ENCODE measurements around the gene SH3TC1.

SH3TC1 gene

DNA sequence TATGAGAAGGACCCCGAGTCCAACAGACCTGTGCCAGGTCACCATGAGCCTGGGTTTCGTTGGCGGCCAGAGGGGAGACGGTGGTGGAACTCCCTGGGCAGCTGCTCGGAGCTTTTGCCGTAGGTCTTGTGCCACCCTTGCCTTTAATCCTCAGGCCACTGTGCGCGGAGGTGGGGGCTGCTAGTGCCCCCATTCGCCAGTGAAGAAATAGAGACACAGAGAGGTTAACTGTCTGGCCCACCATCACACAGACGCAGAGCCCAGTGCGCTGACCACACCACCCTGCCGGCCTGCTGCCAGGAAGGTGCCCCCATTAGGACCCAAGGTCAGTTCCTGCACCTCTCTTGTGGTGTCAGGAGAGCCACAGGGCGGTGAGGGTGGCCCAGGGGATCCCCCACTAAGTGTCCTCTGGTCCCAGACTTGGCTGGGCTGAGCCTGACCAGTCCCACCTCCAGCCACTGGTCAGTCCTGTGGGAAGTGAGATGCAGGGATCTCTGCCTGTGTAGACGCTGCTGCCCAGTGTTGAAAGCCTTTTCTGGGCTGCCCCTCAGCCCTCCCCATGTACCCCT, 42.2 kb downstream of the SH3TC1 start:
- H4K20me1 ChIP-seq (ENCODE audit: insufficient read depth, low read length, poor library complexity, severe bottlenecking), result no peaks in the 10 kb centered on the region
- H3K9ac ChIP-seq (ENCODE audit: low read depth, low read length, poor library complexity, severe bottlenecking), result no peak overlapping the region
- H3K36me3 ChIP-seq (ENCODE audit: insufficient read depth, low read length), result peaks cover 19% of the 10 kb centered on the region; the same call in 1 of the 2 replicates
- no peaks in the 10 kb centered on the region for H3K9me2 ChIP-seq (replicated peaks; ENCODE audit: low read depth, low read length)
- H3K4me3 ChIP-seq (ENCODE audit: low read length, poor library complexity, severe bottlenecking), result no peak overlapping the region
- H3F3A ChIP-seq (ENCODE audit: low read depth), result no peaks in the 10 kb centered on the region
- H3K9me3 ChIP-seq (ENCODE audit: insufficient read depth, low read depth, low read length), result no peaks in the 10 kb centered on the region
- no peak for TF ChIP-seq CTCF (conservative IDR thresholded peaks at IDR 0.05; ENCODE audit: low read length)
- no peak for TF ChIP-seq EZH2phosphoT487 (IDR thresholded peaks at IDR 0.05; ENCODE audit: borderline replicate concordance)
- H3K79me2 ChIP-seq (ENCODE audit: insufficient read depth, low read length), result no peaks in the 10 kb centered on the region
- no peak overlapping the region for H2AFZ ChIP-seq (ENCODE audit: low read length)
- no peak overlapping the region for H3K4me2 ChIP-seq (ENCODE audit: low read depth, low read length, poor library complexity, severe bottlenecking)
- H3K27me3 ChIP-seq (ENCODE audit: insufficient read depth, low read length, poor library complexity, severe bottlenecking), result no peaks in the 10 kb centered on the region
- no peaks in the 10 kb centered on the region for H3K4me1 ChIP-seq (ENCODE audit: insufficient read depth, low read length, poor library complexity, severe bottlenecking)

DNA sequence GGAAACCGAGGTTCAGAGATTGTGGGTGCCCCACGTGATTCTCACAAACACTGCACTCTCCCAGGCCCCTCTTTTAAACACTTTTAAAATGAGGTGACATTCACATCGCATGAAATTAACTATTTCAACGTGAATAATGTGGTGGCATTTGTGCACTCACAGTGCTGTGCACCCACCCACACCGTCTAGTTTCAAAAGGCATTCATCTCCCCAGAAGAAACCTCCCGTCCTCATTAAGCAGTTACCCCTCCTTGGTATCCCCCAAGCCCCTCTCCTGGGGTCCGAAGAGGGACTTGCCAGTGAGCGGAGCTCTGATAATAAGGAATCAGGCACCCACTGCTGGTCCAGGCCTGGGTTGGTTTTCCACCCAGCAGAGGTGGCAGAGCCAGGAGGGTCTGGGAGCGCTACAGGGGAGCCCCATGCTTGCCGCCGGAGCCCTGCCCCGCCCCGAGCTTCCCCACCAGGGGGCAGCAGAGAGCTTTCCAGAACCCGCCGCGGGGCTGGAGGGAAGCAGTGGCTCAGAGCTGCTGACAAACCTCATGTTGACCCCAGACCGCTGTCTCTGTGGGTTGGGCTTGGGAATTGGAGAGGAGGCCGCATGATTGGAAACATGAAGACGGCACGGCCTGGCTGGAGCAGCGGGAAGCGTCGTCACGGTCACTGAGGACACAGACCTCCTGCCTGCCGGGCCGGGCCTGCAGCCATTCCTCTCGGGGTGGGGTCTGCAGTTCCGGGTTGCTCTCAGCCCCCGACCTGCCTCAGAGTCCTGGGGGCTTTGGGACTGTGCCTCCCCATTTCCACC, 43.0 kb downstream of the SH3TC1 start:
- no peaks in the 10 kb centered on the region for H3K9me2 ChIP-seq (replicated peaks; ENCODE audit: low read depth, low read length)
- TF ChIP-seq CTCF (conservative IDR thresholded peaks at IDR 0.05; ENCODE audit: low read length), result peak; percentile 84
- no peak for TF ChIP-seq EZH2phosphoT487 (IDR thresholded peaks at IDR 0.05; ENCODE audit: borderline replicate concordance)
- H3K36me3 ChIP-seq (ENCODE audit: insufficient read depth, low read length), result peaks cover 19% of the 10 kb centered on the region; the same call in 1 of the 2 replicates
- no peak overlapping the region for H3K4me3 ChIP-seq (ENCODE audit: low read length, poor library complexity, severe bottlenecking)
- no peaks in the 10 kb centered on the region for H3F3A ChIP-seq (ENCODE audit: low read depth)
- no peaks in the 10 kb centered on the region for H4K20me1 ChIP-seq (ENCODE audit: insufficient read depth, low read length, poor library complexity, severe bottlenecking)
- no peaks in the 10 kb centered on the region for H3K79me2 ChIP-seq (ENCODE audit: insufficient read depth, low read length)
- H2AFZ ChIP-seq (ENCODE audit: low read length), result no peak overlapping the region
- no peak overlapping the region for H3K4me2 ChIP-seq (ENCODE audit: low read depth, low read length, poor library complexity, severe bottlenecking)
- H3K9ac ChIP-seq (ENCODE audit: low read depth, low read length, poor library complexity, severe bottlenecking), result no peak overlapping the region
- no peaks in the 10 kb centered on the region for H3K9me3 ChIP-seq (ENCODE audit: insufficient read depth, low read depth, low read length)
- no peaks in the 10 kb centered on the region for H3K4me1 ChIP-seq (ENCODE audit: insufficient read depth, low read length, poor library complexity, severe bottlenecking)
- no peaks in the 10 kb centered on the region for H3K27me3 ChIP-seq (ENCODE audit: insufficient read depth, low read length, poor library complexity, severe bottlenecking)

DNA sequence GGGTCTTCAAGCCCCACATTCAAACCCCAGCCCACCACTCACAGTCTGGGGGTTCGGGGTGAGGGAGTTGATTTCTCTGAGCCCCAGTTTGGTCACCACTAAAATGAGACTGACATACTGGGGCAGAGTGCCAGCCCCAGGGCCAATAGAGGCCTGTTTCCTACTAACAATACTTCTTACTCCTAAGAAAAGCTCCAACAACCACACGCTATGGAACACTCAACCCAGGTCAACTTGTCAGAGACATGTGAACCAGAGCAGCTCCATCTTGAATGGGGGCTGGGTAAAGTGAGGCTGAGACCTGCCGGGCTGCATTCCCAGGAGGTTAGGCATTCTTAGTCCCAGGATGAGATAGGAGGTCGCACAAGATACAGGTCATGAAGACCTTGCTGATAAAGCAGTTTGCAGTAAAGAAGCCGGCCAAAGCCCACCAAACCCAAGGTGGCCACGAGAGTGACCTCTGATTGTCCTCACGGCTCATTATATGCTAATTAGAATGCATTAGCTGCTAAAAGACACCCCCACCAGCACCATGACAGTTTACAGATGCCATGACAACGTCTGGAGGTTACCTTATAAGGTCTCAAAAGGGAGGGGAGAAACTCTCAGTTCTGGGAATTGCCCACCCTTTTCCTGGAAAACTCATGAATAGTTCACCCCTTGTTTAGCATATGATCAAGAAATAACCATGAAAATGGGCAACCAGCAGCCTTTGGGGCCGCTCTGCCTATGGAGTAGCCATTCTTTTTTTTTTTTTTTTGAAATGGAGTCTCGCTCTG, 43.9 kb downstream of the SH3TC1 start:
- no peak overlapping the region for H2AFZ ChIP-seq (ENCODE audit: low read length)
- no peak overlapping the region for H3K4me2 ChIP-seq (ENCODE audit: low read depth, low read length, poor library complexity, severe bottlenecking)
- H3K4me1 ChIP-seq (ENCODE audit: insufficient read depth, low read length, poor library complexity, severe bottlenecking), result no peaks in the 10 kb centered on the region
- H3K36me3 ChIP-seq (ENCODE audit: insufficient read depth, low read length), result peaks cover 14% of the 10 kb centered on the region; the same call in 1 of the 2 replicates
- H3K79me2 ChIP-seq (ENCODE audit: insufficient read depth, low read length), result no peaks in the 10 kb centered on the region
- H3K9me2 ChIP-seq (replicated peaks; ENCODE audit: low read depth, low read length), result no peaks in the 10 kb centered on the region
- no peaks in the 10 kb centered on the region for H3F3A ChIP-seq (ENCODE audit: low read depth)
- H3K9me3 ChIP-seq (ENCODE audit: insufficient read depth, low read depth, low read length), result no peaks in the 10 kb centered on the region
- H3K4me3 ChIP-seq (ENCODE audit: low read length, poor library complexity, severe bottlenecking), result no peak overlapping the region
- no peak for TF ChIP-seq EZH2phosphoT487 (IDR thresholded peaks at IDR 0.05; ENCODE audit: borderline replicate concordance)
- no peak for TF ChIP-seq CTCF (conservative IDR thresholded peaks at IDR 0.05; ENCODE audit: low read length)
- H3K9ac ChIP-seq (ENCODE audit: low read depth, low read length, poor library complexity, severe bottlenecking), result no peak overlapping the region
- H3K27me3 ChIP-seq (ENCODE audit: insufficient read depth, low read length, poor library complexity, severe bottlenecking), result no peaks in the 10 kb centered on the region
- no peaks in the 10 kb centered on the region for H4K20me1 ChIP-seq (ENCODE audit: insufficient read depth, low read length, poor library complexity, severe bottlenecking)
